H9 (cell line): ENCODE measurements around the gene TRAF2. TPM values are rescaled to one million over a fixed set of nuclear protein-coding genes. Genes with fewer than 3 reads are reported as not detected.

ENCODE experiments used
- DNase-seq: peaks from one replicate; pipeline ENCODE4 v3.0.0-alpha.2; 2017
- H2AFZ ChIP-seq: one replicate; pipeline ENCODE4 v1.6.1; 2013; ENCODE audit warnings: mild to moderate bottlenecking, low read length, control low read depth, moderate library complexity
- H2AK5ac ChIP-seq: 2 replicates; pipeline ENCODE4 v1.6.1; 2013; ENCODE audit warnings: low read length, control low read depth, mixed read lengths; ENCODE audit not compliant: insufficient read length
- H2BK120ac ChIP-seq: one replicate; pipeline ENCODE4 v1.6.1; 2013; ENCODE audit warnings: low read depth, mild to moderate bottlenecking, low read length, control low read depth, inconsistent platforms; ENCODE audit not compliant: poor library complexity, severe bottlenecking
- H2BK12ac ChIP-seq: 2 replicates; pipeline ENCODE4 v1.6.1; 2013; ENCODE audit warnings: low read length, control low read depth, mixed read lengths, low read depth; ENCODE audit not compliant: insufficient read length
- H2BK15ac ChIP-seq: 2 replicates; pipeline ENCODE4 v1.6.1; 2013; ENCODE audit warnings: low read depth, low read length, control low read depth
- H2BK20ac ChIP-seq: one replicate; pipeline ENCODE4 v1.6.1; 2013; ENCODE audit warnings: low read depth, mild to moderate bottlenecking, low read length, control low read depth, inconsistent platforms; ENCODE audit not compliant: poor library complexity, severe bottlenecking
- H2BK5ac ChIP-seq: 2 replicates; pipeline ENCODE4 v1.6.1; 2013; ENCODE audit warnings: low read length, control low read depth, mixed read lengths; ENCODE audit not compliant: insufficient read length
- H3K14ac ChIP-seq: 2 replicates; pipeline ENCODE4 v1.6.1; 2013; ENCODE audit warnings: low read length, control low read depth; ENCODE audit not compliant: insufficient read depth
- H3K18ac ChIP-seq: 2 replicates; pipeline ENCODE4 v1.6.1; 2013; ENCODE audit warnings: low read depth, mild to moderate bottlenecking, mixed read lengths, low read length, control low read depth; ENCODE audit not compliant: insufficient read length
- H3K23ac ChIP-seq: 2 replicates; pipeline ENCODE4 v1.6.1; 2013; ENCODE audit warnings: low read length, control low read depth, mixed read lengths, low read depth; ENCODE audit not compliant: insufficient read length
- H3K23me2 ChIP-seq: 2 replicates; pipeline ENCODE4 v1.6.1; 2013; ENCODE audit warnings: low read depth, mild to moderate bottlenecking, mixed read lengths, low read length, control low read depth; ENCODE audit not compliant: insufficient read length, poor library complexity, severe bottlenecking
- H3K27ac ChIP-seq: 2 replicates; pipeline ENCODE4 v1.5.1; 2013; ENCODE audit warnings: low read length, control low read depth, mixed read lengths, low read depth; ENCODE audit not compliant: insufficient read length
- H3K27me3 ChIP-seq: 2 replicates; pipeline ENCODE4 v1.6.1; 2013; ENCODE audit warnings: low read length, control low read depth, inconsistent platforms; ENCODE audit not compliant: insufficient read depth
- H3K4ac ChIP-seq: 2 replicates; pipeline ENCODE4 v1.6.1; 2013; ENCODE audit warnings: low read depth, mild to moderate bottlenecking, control low read depth, inconsistent platforms, low read length, moderate library complexity
- H3K4me1 ChIP-seq: 2 replicates; pipeline ENCODE4 v1.6.1; 2013; ENCODE audit warnings: low read length, control low read depth, inconsistent platforms; ENCODE audit not compliant: insufficient read depth
- H3K4me2 ChIP-seq: 2 replicates; pipeline ENCODE4 v1.6.1; 2013; ENCODE audit warnings: low read length, control low read depth, mixed read lengths; ENCODE audit not compliant: insufficient read length, insufficient read depth
- H3K56ac ChIP-seq: 2 replicates; pipeline ENCODE4 v1.6.1; 2013; ENCODE audit warnings: low read depth, mild to moderate bottlenecking, mixed read lengths, low read length, control low read depth; ENCODE audit not compliant: insufficient read length
- H3K79me1 ChIP-seq: 2 replicates; pipeline ENCODE4 v1.6.1; 2013; ENCODE audit warnings: low read depth, mild to moderate bottlenecking, moderate library complexity, low read length, control low read depth, inconsistent platforms; ENCODE audit not compliant: insufficient read depth, poor library complexity, severe bottlenecking
- H3K79me2 ChIP-seq: 2 replicates; pipeline ENCODE4 v1.6.1; 2013; ENCODE audit warnings: low read length, control low read depth, inconsistent platforms; ENCODE audit not compliant: insufficient read depth
- H3K9ac ChIP-seq: 2 replicates; pipeline ENCODE4 v1.6.1; 2013; ENCODE audit warnings: low read length, control low read depth, mixed read lengths; ENCODE audit not compliant: insufficient read length; ENCODE audit errors: extremely low read depth
- H3K9me3 ChIP-seq: one replicate; pipeline ENCODE4 v1.6.1; 2013; ENCODE audit warnings: low read depth, low read length, inconsistent platforms; ENCODE audit not compliant: control insufficient read depth
- H3T11ph ChIP-seq: one replicate; pipeline ENCODE4 v1.6.1; 2013; ENCODE audit warnings: mild to moderate bottlenecking, low read length, control low read depth, inconsistent platforms
- H4K20me1 ChIP-seq: one replicate; pipeline ENCODE4 v1.6.1; 2013; ENCODE audit not compliant: control insufficient read depth, insufficient read length, insufficient read depth
- H4K5ac ChIP-seq: 2 replicates; pipeline ENCODE4 v1.6.1; 2013; ENCODE audit warnings: low read depth, mild to moderate bottlenecking, mixed read lengths, low read length, control low read depth; ENCODE audit not compliant: insufficient read length
- H4K8ac ChIP-seq: replicated peaks from 2 replicates; pipeline ENCODE4 v1.6.1; 2013; ENCODE audit warnings: low read length, control low read depth, mixed read lengths, low read depth; ENCODE audit not compliant: insufficient read length
- H4K91ac ChIP-seq: 2 replicates; pipeline ENCODE4 v1.6.1; 2013; ENCODE audit warnings: low read depth, mild to moderate bottlenecking, moderate library complexity, mixed read lengths, low read length, control low read depth; ENCODE audit not compliant: insufficient read length
- H3K27ac Mint-ChIP-seq, 3 experiments: 2 replicates in 2 of 3; 3 replicates in 1 of 3; pipeline ENCODE4 v1.8.0; 2020 to 2021; ENCODE audit warnings: mixed read lengths in 3 of 3, mild to moderate bottlenecking in 1 of 3, moderate library complexity in 1 of 3
- H3K27me3 Mint-ChIP-seq: 2 replicates; pipeline ENCODE4 v1.8.0; 2021; ENCODE audit warnings: low read depth, mild to moderate bottlenecking, moderate library complexity, mixed read lengths
- H3K36me3 Mint-ChIP-seq, 3 experiments: 2 replicates in 2 of 3; 3 replicates in 1 of 3; pipeline ENCODE4 v1.8.0; 2020 to 2021; ENCODE audit warnings: low read depth in 3 of 3, mixed read lengths in 3 of 3; ENCODE audit not compliant: insufficient read depth in 1 of 3
- H3K4me1 Mint-ChIP-seq, 2 experiments: 2 replicates each; pipeline ENCODE4 v1.8.0; 2020; ENCODE audit warnings: mixed read lengths in 2 of 2
- H3K4me3 Mint-ChIP-seq, 2 experiments: 2 replicates in 1 of 2; 3 replicates in 1 of 2; pipeline ENCODE4 v1.8.0; 2020 to 2021; ENCODE audit warnings: mild to moderate bottlenecking in 2 of 2, mixed read lengths in 2 of 2, moderate library complexity in 1 of 2
- H3K9me3 Mint-ChIP-seq, 2 experiments: 2 replicates in 1 of 2; 3 replicates in 1 of 2; pipeline ENCODE4 v1.8.0; 2020; ENCODE audit warnings: mild to moderate bottlenecking in 2 of 2, mixed read lengths in 2 of 2, moderate library complexity in 1 of 2
- WGBS: extraction: QIAGEN DNeasy Blood & Tissue Kit; methylation state at CpG from one replicate; pipeline ENCODE4 v1.1.7; 2013; ENCODE audit warnings: missing lambda C conversion rate, low lambda C conversion rate, mixed read lengths; ENCODE audit not compliant: insufficient read length; ENCODE audit errors: extremely low coverage; 5-methylcytosine and 5-hydroxymethylcytosine counted together
- total RNA-seq: library from RNA; stranded (reverse); gene quantifications from 2 replicates; pipeline ENCODE4 v1.2.1, GENCODE V29; 2021
- TF ChIP-seq, protein P1 (sequence below): fragments of 200-600 bp; sonication (generic); conservative IDR thresholded peaks from 3 replicates; pipeline ENCODE4 v1.8.0; 2021; ENCODE audit warnings: antibody characterized with exemption, mild to moderate bottlenecking

Gene TRAF2
- total RNA-seq, 1 experiment from 2014 or later = 48.8 TPM

DNA sequence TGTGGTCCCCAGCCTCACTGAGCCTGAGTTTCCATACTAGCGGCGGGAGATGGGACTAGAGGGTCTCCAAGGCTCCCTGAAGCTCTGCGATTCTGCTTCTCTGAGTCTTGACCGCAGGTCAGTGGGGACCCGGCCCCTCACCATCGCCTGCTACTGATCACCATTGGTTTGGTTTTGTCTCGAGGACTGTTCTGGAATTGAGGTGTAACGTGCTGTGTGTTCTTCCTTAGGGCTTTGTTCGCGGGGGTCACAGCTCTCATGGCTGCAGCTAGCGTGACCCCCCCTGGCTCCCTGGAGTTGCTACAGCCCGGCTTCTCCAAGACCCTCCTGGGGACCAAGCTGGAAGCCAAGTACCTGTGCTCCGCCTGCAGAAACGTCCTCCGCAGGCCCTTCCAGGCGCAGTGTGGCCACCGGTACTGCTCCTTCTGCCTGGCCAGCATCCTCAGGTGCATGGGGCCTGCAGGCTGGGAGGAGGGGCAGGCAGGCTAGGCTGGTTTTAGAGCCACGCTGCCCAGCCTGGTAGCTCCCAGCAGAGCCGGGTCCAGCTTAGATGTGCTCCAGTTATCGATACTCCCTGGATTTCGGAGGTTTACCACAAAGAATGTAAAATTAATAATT lies 12.3 kb downstream of the TRAF2 start:
- no peak overlapping the region for H2BK15ac ChIP-seq
- peaks cover 6% of the 10 kb centered on the region for H3K79me1 ChIP-seq
- no peaks in the 10 kb centered on the region for H3K23me2 ChIP-seq
- Mint-ChIP-seq H3K27me3 (no peaks in the 10 kb centered on the region; the same call in 1 of the 2 replicates), H3K27ac (peak overlapping the region; percentile 31 to 79 (median 49); a peak in 5 of 7 replicates), H3K4me3 (no peak overlapping the region), H3K36me3 (peaks cover 37 to 62% (median 54%) of the 10 kb centered on the region in 3 experiments), H3K9me3 (no peaks in the 10 kb centered on the region), H3K4me1 (peaks cover 5 to 12% of the 10 kb centered on the region in 2 experiments; a peak in 3 of 4 replicates)
- H4K8ac ChIP-seq = no peak overlapping the region
- DNase-seq = no peak
- no peaks in the 10 kb centered on the region for H3K4me1 ChIP-seq
- no peak overlapping the region for H2AFZ ChIP-seq
- no peak overlapping the region for H3K4me2 ChIP-seq
- TF ChIP-seq, protein P1, sequence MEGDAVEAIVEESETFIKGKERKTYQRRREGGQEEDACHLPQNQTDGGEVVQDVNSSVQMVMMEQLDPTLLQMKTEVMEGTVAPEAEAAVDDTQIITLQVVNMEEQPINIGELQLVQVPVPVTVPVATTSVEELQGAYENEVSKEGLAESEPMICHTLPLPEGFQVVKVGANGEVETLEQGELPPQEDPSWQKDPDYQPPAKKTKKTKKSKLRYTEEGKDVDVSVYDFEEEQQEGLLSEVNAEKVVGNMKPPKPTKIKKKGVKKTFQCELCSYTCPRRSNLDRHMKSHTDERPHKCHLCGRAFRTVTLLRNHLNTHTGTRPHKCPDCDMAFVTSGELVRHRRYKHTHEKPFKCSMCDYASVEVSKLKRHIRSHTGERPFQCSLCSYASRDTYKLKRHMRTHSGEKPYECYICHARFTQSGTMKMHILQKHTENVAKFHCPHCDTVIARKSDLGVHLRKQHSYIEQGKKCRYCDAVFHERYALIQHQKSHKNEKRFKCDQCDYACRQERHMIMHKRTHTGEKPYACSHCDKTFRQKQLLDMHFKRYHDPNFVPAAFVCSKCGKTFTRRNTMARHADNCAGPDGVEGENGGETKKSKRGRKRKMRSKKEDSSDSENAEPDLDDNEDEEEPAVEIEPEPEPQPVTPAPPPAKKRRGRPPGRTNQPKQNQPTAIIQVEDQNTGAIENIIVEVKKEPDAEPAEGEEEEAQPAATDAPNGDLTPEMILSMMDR = no peak
- no peaks in the 10 kb centered on the region for H4K20me1 ChIP-seq
- no peak overlapping the region for H2BK5ac ChIP-seq
- no CpG with 5 or more reads among the region's 21 CpGs for WGBS
- H3K23ac ChIP-seq = no peak overlapping the region
- H2AK5ac ChIP-seq = no peak overlapping the region
- H2BK120ac ChIP-seq = no peak overlapping the region
- no peak overlapping the region for H2BK12ac ChIP-seq
- no peak overlapping the region for H3T11ph ChIP-seq
- no peak overlapping the region for H3K56ac ChIP-seq
- H3K9ac ChIP-seq = no peak overlapping the region
- H3K9me3 ChIP-seq = no peaks in the 10 kb centered on the region
- H3K18ac ChIP-seq = no peak overlapping the region
- no peak overlapping the region for H3K14ac ChIP-seq
- H3K4ac ChIP-seq = no peak overlapping the region
- no peak overlapping the region for H3K27ac ChIP-seq
- H2BK20ac ChIP-seq = no peak overlapping the region
- H3K79me2 ChIP-seq = no peaks in the 10 kb centered on the region; the same call in 1 of the 2 replicates
- no peak overlapping the region for H4K5ac ChIP-seq
- H4K91ac ChIP-seq = no peak overlapping the region
- H3K27me3 ChIP-seq = no peaks in the 10 kb centered on the region
